Prostate gland (tissue), 2 donors: Measurements from ENCODE around the gene ABCG1. TPM values are rescaled to one million over a fixed set of nuclear protein-coding genes. Genes with fewer than 3 reads are reported as not detected.

Experiments used
- DNase-seq: peaks from one replicate; pipeline ENCODE4 v3.0.0-alpha.2; 2019; ENCODE audit warnings: low spot score
- H3K27ac ChIP-seq, 2 donors: fragments of 200-600 bp; sonication (generic); 2 replicates each; pipeline ENCODE4 v1.5.1; 2017 to 2019
- H3K27me3 ChIP-seq: fragments of 200-600 bp; sonication (generic); replicated peaks from 2 replicates; pipeline ENCODE4 v1.5.1; 2019; ENCODE audit not compliant: insufficient read depth
- H3K36me3 ChIP-seq, 2 donors: fragments of 200-600 bp; sonication (generic); 1 replicate in 1 of 2; 2 replicates in 1 of 2; pipeline versions ENCODE4 v1.5.1 to v1.8.1; 2017 to 2019
- H3K4me1 ChIP-seq: fragments of 200-600 bp; sonication (generic); replicated peaks from 2 replicates; pipeline ENCODE4 v1.5.1; 2019
- H3K4me3 ChIP-seq, 2 donors: fragments of 200-600 bp; sonication (generic); 2 replicates each; pipeline ENCODE4 v1.5.1; 2017 to 2019
- H3K9me3 ChIP-seq: fragments of 200-600 bp; sonication (generic); 2 replicates; pipeline ENCODE4 v1.5.1; 2017
- POLR2A ChIP-seq: fragments of 450-650 bp; IDR thresholded peaks from one replicate; pipeline ENCODE4 v1.6.1; 2016; ENCODE audit warnings: antibody characterized with exemption, mild to moderate bottlenecking
- POLR2AphosphoS5 ChIP-seq: sonication (generic); formaldehyde crosslinking; IDR thresholded peaks from one replicate; pipeline ENCODE4 v1.6.1; 2017; ENCODE audit warnings: antibody characterized with exemption
- WGBS: methylation state at CpG from one replicate; pipeline ENCODE4 v1.1.5; 2018; 5-methylcytosine and 5-hydroxymethylcytosine counted together
- intact Hi-C: fragments of 100-400 bp; cut with DNase I; formaldehyde crosslinking; loops from one replicate; pipeline ENCODE4 v1.14.2; 2022
- total RNA-seq, 2 donors: library from RNA; depleted of rRNA; stranded (reverse); fragments of >200 nt; gene quantifications; one replicate each; pipeline ENCODE4 v1.1.0, GENCODE V29; 2016
- TF ChIP-seq, protein P1 (sequence below), 4 experiments: fragments of 200-600 bp in 2 of 4; fragments of 450-650 bp in 2 of 4; sonication (generic) in 2 of 4; IDR thresholded peaks; 1 replicate in 3 of 4; 2 replicates in 1 of 4; pipeline ENCODE4 v1.5.1; 2016 to 2019; ENCODE audit warnings: antibody characterized with exemption in 4 of 4, mild to moderate bottlenecking in 2 of 4, moderate library complexity in 2 of 4

The ABCG1 gene
- total RNA-seq, 2 donors from 2014 or later = 22.7 to 28.3 TPM

DNA sequence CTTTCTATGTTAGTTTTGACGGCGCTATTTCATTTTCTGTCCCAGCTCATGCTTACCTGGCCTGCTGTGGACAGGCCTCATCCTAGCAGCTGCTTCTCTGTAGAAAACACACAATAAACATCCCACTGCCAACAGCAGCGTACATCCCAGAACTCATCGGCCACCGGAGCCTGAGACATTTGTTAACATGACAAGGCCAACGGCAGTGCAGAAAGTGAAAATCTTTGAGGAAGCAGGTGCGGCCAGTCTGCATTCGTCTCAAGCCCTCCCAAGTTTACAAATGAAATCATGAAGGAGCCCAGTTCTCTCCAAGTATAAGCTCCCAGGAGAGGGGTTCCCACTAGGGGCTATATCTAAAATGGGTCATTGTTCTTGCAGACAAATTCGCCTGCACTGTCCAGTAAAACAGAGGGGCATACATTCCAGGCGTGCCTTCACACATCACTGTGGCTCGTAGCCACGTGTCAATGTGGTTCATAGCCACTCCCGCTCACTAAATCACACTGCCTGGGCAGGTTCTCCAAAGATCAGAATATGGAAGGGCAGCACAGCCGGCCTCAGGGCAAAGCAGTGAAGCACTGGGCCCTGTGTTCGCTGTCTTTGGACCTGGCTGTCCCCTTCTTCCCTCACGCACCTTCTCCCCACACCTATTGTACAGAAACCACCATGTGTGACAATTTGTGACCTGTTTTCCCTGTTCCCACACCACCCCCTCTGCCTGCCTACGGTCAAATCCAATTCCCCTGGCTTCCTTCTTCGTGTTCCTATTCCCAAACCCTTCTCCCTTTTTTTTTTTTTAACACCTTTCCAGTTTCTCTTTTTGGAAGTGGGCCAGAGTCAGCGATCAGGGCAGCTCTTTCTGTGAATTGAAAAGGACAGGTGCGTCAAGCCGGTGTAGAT lies 27.0 kb upstream of the ABCG1 start:
- WGBS = 52% methylated on average over 21 of the region's 21 CpGs
- no peak overlapping the region for H3K27ac ChIP-seq
- no peak for TF ChIP-seq POLR2A
- TF ChIP-seq, protein P1, sequence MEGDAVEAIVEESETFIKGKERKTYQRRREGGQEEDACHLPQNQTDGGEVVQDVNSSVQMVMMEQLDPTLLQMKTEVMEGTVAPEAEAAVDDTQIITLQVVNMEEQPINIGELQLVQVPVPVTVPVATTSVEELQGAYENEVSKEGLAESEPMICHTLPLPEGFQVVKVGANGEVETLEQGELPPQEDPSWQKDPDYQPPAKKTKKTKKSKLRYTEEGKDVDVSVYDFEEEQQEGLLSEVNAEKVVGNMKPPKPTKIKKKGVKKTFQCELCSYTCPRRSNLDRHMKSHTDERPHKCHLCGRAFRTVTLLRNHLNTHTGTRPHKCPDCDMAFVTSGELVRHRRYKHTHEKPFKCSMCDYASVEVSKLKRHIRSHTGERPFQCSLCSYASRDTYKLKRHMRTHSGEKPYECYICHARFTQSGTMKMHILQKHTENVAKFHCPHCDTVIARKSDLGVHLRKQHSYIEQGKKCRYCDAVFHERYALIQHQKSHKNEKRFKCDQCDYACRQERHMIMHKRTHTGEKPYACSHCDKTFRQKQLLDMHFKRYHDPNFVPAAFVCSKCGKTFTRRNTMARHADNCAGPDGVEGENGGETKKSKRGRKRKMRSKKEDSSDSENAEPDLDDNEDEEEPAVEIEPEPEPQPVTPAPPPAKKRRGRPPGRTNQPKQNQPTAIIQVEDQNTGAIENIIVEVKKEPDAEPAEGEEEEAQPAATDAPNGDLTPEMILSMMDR (IDR thresholded peaks at IDR 0.05) = no peak
- TF ChIP-seq POLR2AphosphoS5 = no peak
- H3K36me3 ChIP-seq = no peaks in the 10 kb centered on the region
- H3K4me1 ChIP-seq = no peaks in the 10 kb centered on the region
- intact Hi-C loops = no loop called here
- H3K9me3 ChIP-seq = no peaks in the 10 kb centered on the region
- H3K4me3 ChIP-seq = no peak overlapping the region
- H3K27me3 ChIP-seq = no peaks in the 10 kb centered on the region
- DNase-seq = peak; percentile 22

- H3K4me3 ChIP-seq = no peak overlapping the region
- no peaks in the 10 kb centered on the region for H3K4me1 ChIP-seq
- intact Hi-C loops = no loop called here
- no peaks in the 10 kb centered on the region for H3K36me3 ChIP-seq
- no peaks in the 10 kb centered on the region for H3K9me3 ChIP-seq
- no peaks in the 10 kb centered on the region for H3K27me3 ChIP-seq
- WGBS = 85% methylated on average over 9 of the region's 9 CpGs
- DNase-seq = no peak
- H3K27ac ChIP-seq = no peak overlapping the region
- TF ChIP-seq, protein P1 (IDR thresholded peaks at IDR 0.05) = no peak
- TF ChIP-seq POLR2AphosphoS5 = no peak
- no peak for TF ChIP-seq POLR2A
These were observed 25.7 kb upstream of the ABCG1 start for GRCh38 chr21:42193131-42193671.

- Histone ChIP-seq H3K9me3 (no peaks in the 10 kb centered on the region), H3K27me3 (no peaks in the 10 kb centered on the region), H3K4me3 (no peak overlapping the region), H3K4me1 (no peaks in the 10 kb centered on the region), H3K36me3 (no peaks in the 10 kb centered on the region), H3K27ac (no peak overlapping the region)
- no peak for TF ChIP-seq POLR2AphosphoS5
- intact Hi-C loops = no loop called here
- DNase-seq = no peak
- 90% methylated on average over 6 of the region's 6 CpGs for WGBS
These were observed 25.2 kb upstream of the ABCG1 start for GRCh38 chr21:42193721-42194120.

- intact Hi-C loops = no loop called here
- WGBS = 87% methylated on average over 9 of the region's 9 CpGs
- DNase-seq = no peak
- H3K27me3 ChIP-seq = no peaks in the 10 kb centered on the region
- TF ChIP-seq, protein P1 (IDR thresholded peaks at IDR 0.05) = no peak
- TF ChIP-seq POLR2A = no peak
- no peak for TF ChIP-seq POLR2AphosphoS5
- no peak overlapping the region for H3K4me3 ChIP-seq
- H3K9me3 ChIP-seq = no peaks in the 10 kb centered on the region
- no peak overlapping the region for H3K27ac ChIP-seq
- H3K4me1 ChIP-seq = no peaks in the 10 kb centered on the region
- H3K36me3 ChIP-seq = no peaks in the 10 kb centered on the region
These were observed 24.1 kb upstream of the ABCG1 start for GRCh38 chr21:42194863-42195262.

GRCh38 chr21:42195378-42196031 lies 23.4 kb upstream of the ABCG1 start:
- Histone ChIP-seq H3K9me3 (no peaks in the 10 kb centered on the region), H3K27ac (no peak overlapping the region), H3K4me1 (no peaks in the 10 kb centered on the region), H3K27me3 (no peaks in the 10 kb centered on the region), H3K36me3 (no peaks in the 10 kb centered on the region), H3K4me3 (no peak overlapping the region)
- 69% methylated on average over 6 of the region's 6 CpGs for WGBS
- no peak for DNase-seq
- intact Hi-C loops = no loop called here
- TF ChIP-seq POLR2AphosphoS5 (no peak), POLR2A (no peak)
- TF ChIP-seq, protein P1 (IDR thresholded peaks at IDR 0.05) = no peak
